ENCODE measurements around the gene ENKUR.

- TF ChIP-seq EZH2 (IDR thresholded peaks at IDR 0.05; ENCODE audit: borderline replicate concordance, low read length) (no peak), CTCF (IDR thresholded peaks at IDR 0.05; ENCODE audit: low read length) (no peak)
Measured at GRCh38 chr10:25064401-25064800, 48.4 kb upstream of the ENKUR start.

Measured in OCI-LY1 (cell line).